Activated CD4-positive, alpha-beta T cell treated with anti-CD3 and anti-CD28 coated beads for 4 hours (primary cell): ENCODE results near the gene MYO18A.

ENCODE experiments used
- DNase-seq, 2 donors: peaks; one replicate each; pipeline ENCODE4 v3.0.0-alpha.2; 2020

Gene MYO18A

DNA sequence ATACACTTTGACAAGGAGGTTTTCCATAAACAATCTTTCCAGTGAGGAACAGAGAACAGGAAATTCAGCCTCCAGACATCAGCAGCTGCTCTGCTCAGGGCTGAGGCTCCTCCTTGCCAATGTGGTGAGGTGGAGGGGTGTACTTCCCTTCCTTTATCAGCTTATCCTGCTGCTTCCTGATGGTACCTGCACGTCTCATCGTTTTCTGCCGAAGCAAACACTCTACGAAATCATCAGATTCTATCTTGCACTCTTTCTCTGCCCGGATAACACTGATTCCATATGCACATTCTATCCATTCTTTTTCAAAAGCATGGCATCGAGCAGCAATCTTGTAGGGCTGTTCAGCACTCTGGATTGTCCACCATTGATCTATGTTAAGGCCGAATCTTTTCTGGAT, 159.0 kb downstream of the MYO18A start:
- DNase-seq: no peak
